Islet precursor cell (in vitro differentiated cells): ENCODE measurements around the gene ACSF3.
"Not testable (repeated sequence)": the region's sequence is repeated elsewhere in the genome, so short reads cannot be mapped to it uniquely, and the experiment has no call there.

Experiments used
- DNase-seq: peaks from one replicate; pipeline ENCODE4 v3.0.0-alpha.2; 2018

Gene ACSF3

GRCh38 chr16:89056592-89056991 is 37.1 kb upstream of the ACSF3 start:
- DNase-seq, result no peak

- DNase-seq, result no peak
Observed at GRCh38 chr16:89057738-89058137, 35.9 kb upstream of the ACSF3 start.

GRCh38 chr16:89058812-89059211 is 34.8 kb upstream of the ACSF3 start:
- no peak for DNase-seq

- DNase-seq, result no peak
Observed at GRCh38 chr16:89060207-89060794, 33.4 kb upstream of the ACSF3 start.

- DNase-seq, result no peak
Observed at GRCh38 chr16:89061086-89061485, 32.6 kb upstream of the ACSF3 start.

GRCh38 chr16:89061590-89062380 is 31.9 kb upstream of the ACSF3 start:
- DNase-seq, result no peak

GRCh38 chr16:89062389-89063345 is 31.0 kb upstream of the ACSF3 start:
- DNase-seq, result no peak

GRCh38 chr16:89063768-89064320 is 29.8 kb upstream of the ACSF3 start:
- DNase-seq, result no peak

GRCh38 chr16:89064606-89065457 is 28.8 kb upstream of the ACSF3 start:
- no peak for DNase-seq

- no peak for DNase-seq
Observed at GRCh38 chr16:89065458-89065822, 28.2 kb upstream of the ACSF3 start.

GRCh38 chr16:89066721-89067120 is 26.9 kb upstream of the ACSF3 start:
- DNase-seq, result no peak

GRCh38 chr16:89067677-89068443 is 25.8 kb upstream of the ACSF3 start:
- no peak for DNase-seq

- DNase-seq, result not testable (repeated sequence)
Observed at GRCh38 chr16:89068814-89069616, 24.6 kb upstream of the ACSF3 start.

GRCh38 chr16:89069920-89070319 is 23.7 kb upstream of the ACSF3 start:
- DNase-seq, result no peak

GRCh38 chr16:89070590-89070989 is 23.1 kb upstream of the ACSF3 start:
- DNase-seq, result no peak

GRCh38 chr16:89071686-89072547 is 21.7 kb upstream of the ACSF3 start:
- DNase-seq, result no peak

- DNase-seq, result no peak
Observed at GRCh38 chr16:89072548-89073130, 21.0 kb upstream of the ACSF3 start.

- DNase-seq, result no peak
Observed at GRCh38 chr16:89073346-89074071, 20.1 kb upstream of the ACSF3 start.
